Right forelimb (tissue), 1 donor: ENCODE results near the gene CCDC178.

Experiments
- DNase-seq: peaks from one replicate; pipeline ENCODE4 v3.0.0-alpha.2; 2018

Gene CCDC178

DNA sequence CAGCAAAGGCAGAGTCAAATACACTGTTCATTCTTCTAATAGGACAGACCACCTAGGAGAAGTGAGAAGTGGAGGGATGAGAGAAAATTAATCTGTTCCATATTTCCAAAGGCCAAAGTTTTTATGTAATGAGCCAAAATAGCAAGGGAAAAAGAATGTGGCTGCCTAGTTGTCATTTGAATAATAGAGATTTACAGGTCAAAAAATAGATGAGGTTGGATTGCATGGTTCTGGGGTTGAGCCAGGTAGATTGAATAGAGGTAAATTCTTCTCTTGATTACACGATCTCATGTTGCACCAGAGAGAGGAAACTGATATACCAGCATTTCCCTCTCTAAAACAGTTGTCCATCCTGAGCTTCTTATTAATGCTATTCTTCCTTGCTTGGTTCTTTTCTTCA is 325.8 kb downstream of the CCDC178 start:
- no peak for DNase-seq

DNA sequence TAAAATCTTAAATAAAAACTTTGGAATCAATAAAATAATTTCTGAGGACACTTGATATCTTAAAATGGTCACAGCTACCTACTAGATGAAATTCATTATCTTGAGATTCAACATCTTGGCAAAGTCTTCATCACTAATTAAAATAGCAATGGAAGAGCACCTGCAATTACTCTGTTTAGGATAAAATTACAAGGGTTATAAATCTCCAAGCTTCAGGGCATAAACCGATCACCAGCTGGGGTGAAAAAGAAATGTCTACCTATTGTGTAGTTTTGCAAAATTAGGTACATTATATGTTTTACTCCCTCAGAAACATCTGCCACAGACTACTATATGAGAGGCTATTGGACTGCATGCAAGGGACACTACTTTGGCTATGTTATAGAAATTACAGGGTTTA is 327.1 kb downstream of the CCDC178 start:
- no peak for DNase-seq

DNA sequence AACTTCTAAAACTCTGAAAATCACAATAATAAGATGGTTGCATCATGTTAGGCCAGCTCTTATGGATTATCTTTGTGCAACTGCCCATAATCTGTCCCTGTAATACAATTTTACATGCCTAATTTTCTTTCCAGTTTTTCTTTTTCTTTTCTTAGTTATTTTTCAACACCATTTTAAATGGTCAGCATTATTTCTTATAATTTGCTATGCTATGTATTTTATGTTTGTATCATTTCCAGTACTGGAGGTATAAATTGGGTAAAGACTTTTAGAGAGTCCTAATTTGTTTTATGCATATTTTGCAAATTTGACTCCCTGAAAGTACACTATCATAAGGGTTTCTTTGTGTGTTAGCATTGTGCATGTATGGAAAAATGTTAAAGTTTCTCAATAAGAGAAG is 333.0 kb downstream of the CCDC178 start:
- DNase-seq = no peak

DNA sequence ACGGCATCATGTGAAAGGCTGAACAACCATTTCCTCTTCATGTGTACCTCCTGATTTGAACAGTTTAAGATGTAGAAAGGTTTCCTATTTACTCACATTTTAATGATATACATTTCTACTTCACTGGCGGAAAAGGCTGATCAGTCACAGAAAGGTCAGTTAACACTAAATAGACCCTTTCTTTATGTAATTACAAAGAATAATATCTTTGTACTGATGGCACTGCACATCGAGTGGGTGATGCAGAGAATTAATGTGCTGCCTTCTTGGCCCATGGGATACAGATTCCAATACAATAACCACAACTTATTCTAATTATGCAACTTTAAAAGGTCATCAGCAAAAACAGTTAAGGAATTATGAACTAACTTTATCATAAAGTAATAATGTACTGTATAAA is 339.2 kb downstream of the CCDC178 start:
- no peak for DNase-seq

DNA sequence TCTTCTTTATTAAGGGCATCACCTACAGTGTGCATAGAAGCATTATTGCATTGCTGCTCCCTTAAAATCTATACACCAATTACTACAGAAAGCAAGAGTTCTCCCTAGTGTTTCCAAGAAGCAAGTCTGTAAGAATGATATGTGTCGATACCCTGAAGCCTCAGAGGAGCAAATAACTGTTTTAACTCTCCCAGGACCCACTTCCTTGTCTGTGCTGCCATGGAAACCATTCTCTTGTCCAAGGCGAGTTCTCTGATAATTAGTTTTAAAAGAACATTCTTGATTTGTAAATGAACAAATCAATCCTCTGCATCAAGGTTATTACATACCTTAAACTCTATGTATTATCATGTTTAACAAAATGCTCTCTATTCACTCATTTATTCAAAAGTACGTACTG is 340.9 kb downstream of the CCDC178 start:
- no peak for DNase-seq

DNA sequence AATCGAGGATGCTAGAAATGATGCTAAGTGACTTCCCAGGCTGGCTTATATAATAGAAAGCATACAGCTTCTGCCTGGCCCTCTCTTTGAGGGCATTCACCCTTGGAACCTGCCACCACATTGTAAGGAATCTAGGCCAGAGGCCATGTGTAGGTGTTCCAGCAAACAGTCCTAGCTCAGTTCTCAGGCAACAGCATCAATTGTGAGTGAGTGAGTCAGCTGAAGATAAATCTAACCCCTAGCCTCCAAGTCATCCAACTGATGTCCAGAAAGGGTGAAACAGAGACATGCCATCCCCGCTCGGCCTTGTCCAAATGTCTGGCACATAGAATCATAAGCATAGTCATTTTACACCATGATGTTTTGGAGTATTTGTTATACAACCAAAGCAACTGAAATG is 343.4 kb downstream of the CCDC178 start:
- no peak for DNase-seq

DNA sequence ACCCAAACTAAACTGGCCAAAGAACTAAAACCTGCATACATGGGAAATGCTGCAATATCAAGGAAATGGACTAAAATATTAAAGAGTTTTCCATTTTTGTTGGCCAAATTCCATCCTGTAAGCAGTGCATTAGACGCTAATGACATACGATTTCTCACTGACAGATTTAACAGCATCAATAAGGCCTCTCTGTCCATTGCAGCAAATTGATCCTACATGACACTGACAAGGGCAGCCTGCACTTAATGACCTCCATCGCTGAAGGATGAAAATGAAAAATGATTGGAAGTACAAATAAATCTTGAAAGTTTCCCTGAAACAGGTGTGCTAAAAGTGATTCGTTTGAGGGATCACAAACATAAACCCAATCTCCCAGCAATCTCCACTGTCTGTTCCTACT is 350.1 kb downstream of the CCDC178 start:
- no peak for DNase-seq

DNA sequence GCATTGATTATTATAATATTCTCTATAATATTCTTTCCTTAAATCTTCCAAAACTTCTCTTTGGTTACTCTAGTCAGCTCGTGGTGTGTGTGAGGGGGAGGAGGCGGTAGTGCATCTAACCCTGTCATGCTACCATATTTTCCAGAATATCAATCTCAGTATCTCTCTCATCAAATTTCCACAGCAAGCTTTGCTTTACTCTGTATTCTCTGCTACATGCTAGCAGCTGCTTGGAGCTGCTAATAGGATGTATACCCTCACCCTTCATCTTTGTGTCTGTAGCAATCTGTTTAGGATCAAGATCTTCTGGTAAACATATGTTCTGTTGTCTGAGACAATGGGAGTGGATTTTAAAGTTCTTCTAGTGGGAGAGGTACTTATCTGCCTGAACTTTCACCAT is 363.9 kb downstream of the CCDC178 start:
- no peak for DNase-seq

- DNase-seq = no peak
Observed at GRCh38 chr18:33074125-33074524, 366.4 kb downstream of the CCDC178 start.

GRCh38 chr18:33062834-33063364 is 377.6 kb downstream of the CCDC178 start:
- DNase-seq = no peak

DNA sequence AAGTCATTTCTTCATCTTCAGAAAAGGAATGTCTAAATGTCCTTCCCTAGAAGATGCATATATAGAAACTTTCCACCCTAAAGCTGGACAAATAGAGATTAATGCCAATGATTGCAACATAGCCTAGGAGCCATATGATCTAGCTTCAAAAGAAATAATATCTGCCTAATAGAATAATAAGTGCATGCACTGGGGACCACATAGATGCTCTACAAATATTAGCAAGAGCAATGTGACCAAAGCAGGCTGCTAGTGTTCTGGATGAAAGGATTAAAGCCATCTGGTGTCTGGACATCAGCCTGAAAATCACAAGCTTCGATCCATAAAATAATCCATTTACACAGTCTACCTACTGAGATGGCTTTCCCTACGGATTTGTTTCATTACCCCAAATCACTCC is 387.6 kb downstream of the CCDC178 start:
- DNase-seq = no peak

DNA sequence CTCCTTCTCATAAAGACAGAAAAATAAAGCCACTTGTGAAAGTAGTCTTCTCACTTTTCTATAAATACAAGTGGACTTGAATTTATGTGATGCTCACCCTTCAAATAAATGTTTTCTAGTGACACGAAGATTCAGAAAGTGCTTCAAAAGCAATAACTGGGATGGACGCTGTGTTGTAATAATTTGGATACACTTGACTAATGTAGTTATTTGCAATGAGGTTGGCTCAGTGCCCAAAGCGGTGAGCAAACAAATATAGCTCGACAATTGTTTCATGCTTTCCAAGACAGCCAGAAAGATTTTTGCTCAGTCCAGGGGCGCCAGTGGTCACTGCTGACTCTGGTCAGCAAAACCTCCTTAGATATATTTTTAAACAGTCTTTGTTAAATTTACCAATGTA is 389.1 kb downstream of the CCDC178 start:
- no peak for DNase-seq

GRCh38 chr18:33040213-33040612 is 400.3 kb downstream of the CCDC178 start:
- no peak for DNase-seq

GRCh38 chr18:33034945-33035344 is 405.6 kb downstream of the CCDC178 start:
- DNase-seq = no peak

DNA sequence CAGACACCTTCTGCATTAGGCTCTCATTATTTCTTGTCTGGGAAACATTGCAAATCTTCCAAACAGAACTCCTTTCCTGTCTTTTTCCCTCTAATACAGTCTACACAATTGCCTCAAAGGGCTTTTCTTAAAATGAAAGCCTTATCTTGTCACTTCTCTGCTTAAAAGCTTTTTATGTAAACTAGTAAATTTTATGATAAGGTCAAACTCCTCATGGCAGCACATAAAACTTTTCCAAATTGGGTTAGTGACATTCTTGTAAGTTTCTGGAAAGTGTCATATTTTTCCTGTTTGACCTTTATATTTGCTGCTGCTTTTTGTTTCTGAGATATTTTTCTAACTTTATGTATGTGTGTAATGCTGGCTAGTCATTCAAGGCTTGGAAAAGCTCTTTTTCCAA is 406.3 kb downstream of the CCDC178 start:
- no peak for DNase-seq

GRCh38 chr18:33022370-33022769 is 418.2 kb downstream of the CCDC178 start:
- DNase-seq = no peak

GRCh38 chr18:33020877-33021276 is 419.6 kb downstream of the CCDC178 start:
- no peak for DNase-seq

GRCh38 chr18:33014060-33014796 is 426.3 kb downstream of the CCDC178 start:
- no peak for DNase-seq

GRCh38 chr18:33010149-33010548 is 430.4 kb downstream of the CCDC178 start:
- no peak for DNase-seq

GRCh38 chr18:32998921-32999320 is 441.6 kb downstream of the CCDC178 start:
- no peak for DNase-seq

DNA sequence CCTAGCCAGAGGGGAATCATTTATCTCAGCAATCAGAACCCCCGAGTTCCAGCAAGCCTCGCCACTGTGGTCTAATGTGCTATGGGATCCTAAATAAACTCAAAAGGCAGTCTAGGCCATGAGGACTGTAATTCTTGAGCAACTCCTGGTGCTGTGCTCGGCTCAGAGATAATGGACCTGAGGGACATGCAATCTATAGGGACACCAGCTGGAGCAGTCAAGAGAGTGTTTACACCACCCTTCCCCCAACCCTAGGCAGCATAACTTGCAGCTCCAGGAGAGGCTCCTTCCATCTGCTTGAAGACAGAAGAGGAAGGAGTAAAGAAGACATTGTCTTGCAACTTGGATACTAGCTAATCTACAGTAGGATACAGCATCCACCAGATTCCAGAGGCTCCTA is 442.2 kb downstream of the CCDC178 start:
- DNase-seq = no peak

GRCh38 chr18:32983721-32984120 is 456.8 kb downstream of the CCDC178 start:
- DNase-seq = no peak

- DNase-seq = no peak
Observed at GRCh38 chr18:32980896-32981295, 459.6 kb downstream of the CCDC178 start.

GRCh38 chr18:32975501-32975900 is 465.0 kb downstream of the CCDC178 start:
- no peak for DNase-seq

DNA sequence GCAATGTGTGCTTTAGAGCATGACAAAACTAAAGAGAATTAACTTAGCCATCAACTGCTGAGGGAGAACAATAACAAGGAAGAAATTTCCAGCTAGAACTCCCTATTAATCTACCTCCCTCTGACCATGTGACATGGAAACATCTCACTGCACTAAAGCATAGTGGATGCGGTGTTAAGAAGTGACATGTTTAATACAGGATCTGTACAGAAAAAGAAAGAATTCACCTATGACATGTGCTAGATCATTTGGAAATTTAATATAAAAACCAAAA is 465.4 kb downstream of the CCDC178 start:
- no peak for DNase-seq
